H1 (cell line): ENCODE results near the gene DUSP1. TPM values are rescaled to one million over a fixed set of nuclear protein-coding genes. Genes with fewer than 3 reads are reported as not detected.

Experiments
- CTCF ChIA-PET: fragments of 300-600 bp; sonication (Branson Sonifier 250); formaldehyde crosslinking; loops from one replicate; lab custom pipeline; 2021; ENCODE audit not compliant: partially characterized antibody; lab: Charles Lee
- POLR2A ChIA-PET: fragments of 300-600 bp; sonication (Branson Sonifier 250); formaldehyde crosslinking; loops from one replicate; lab custom pipeline; 2021; ENCODE audit warnings: inconsistent platforms; ENCODE audit not compliant: partially characterized antibody; lab: Charles Lee
- DNase-seq, 2 experiments: peaks; one replicate each; pipeline versions ENCODE4 v3.0.0 to v3.0.0-alpha.2; 2010 to 2022; ENCODE audit warnings: low spot score in 2 of 2, low read depth in 1 of 2, mixed read lengths in 1 of 2
- FAIRE-seq: peaks from 2 replicates; lab custom pipeline; 2011; peaks lifted over from hg19 to GRCh38; lab: Jason Lieb, UNC
- H2AFZ ChIP-seq: 2 replicates; pipeline ENCODE4 v1.8.1; 2012; ENCODE audit warnings: low read length, inconsistent platforms
- H2AK5ac ChIP-seq: 2 replicates; pipeline ENCODE4 v1.6.1; 2013; ENCODE audit warnings: low read depth, low read length
- H2BK120ac ChIP-seq: replicated peaks from 2 replicates; pipeline ENCODE3; 2013; ENCODE audit warnings: low read depth, low read length, inconsistent platforms
- H2BK12ac ChIP-seq: 2 replicates; pipeline ENCODE4 v1.6.1; 2013; ENCODE audit warnings: low read depth, low read length
- H2BK15ac ChIP-seq: 2 replicates; pipeline ENCODE4 v1.6.1; 2013; ENCODE audit warnings: low read length
- H2BK20ac ChIP-seq: 2 replicates; pipeline ENCODE4 v1.6.1; 2013; ENCODE audit warnings: low read length
- H2BK5ac ChIP-seq: 2 replicates; pipeline ENCODE4 v1.6.1; 2013; ENCODE audit warnings: low read depth, low read length
- H3K14ac ChIP-seq: 2 replicates; pipeline ENCODE4 v1.6.1; 2013; ENCODE audit warnings: inconsistent platforms; ENCODE audit not compliant: insufficient read length
- H3K18ac ChIP-seq: 2 replicates; pipeline ENCODE4 v1.6.1; 2013; ENCODE audit warnings: low read length; ENCODE audit errors: extremely low read depth
- H3K23ac ChIP-seq: 2 replicates; pipeline ENCODE4 v1.6.1; 2013; ENCODE audit warnings: inconsistent platforms; ENCODE audit not compliant: insufficient read length
- H3K23me2 ChIP-seq: 2 replicates; pipeline ENCODE4 v1.6.1; 2013; ENCODE audit warnings: low read depth, low read length
- H3K27ac ChIP-seq: 2 replicates; pipeline ENCODE4 v1.6.1; 2011; ENCODE audit warnings: low read depth, low read length, inconsistent platforms
- H3K27me3 ChIP-seq, 4 experiments: replicated peaks in 1 of 4; 1 replicate in 1 of 4; 2 replicates in 3 of 4; pipeline versions ENCODE4 v1.6.1 to v1.8.1; 2011 to 2013; ENCODE audit warnings: low read length in 3 of 4, mild to moderate bottlenecking in 3 of 4, inconsistent platforms in 2 of 4, mixed read lengths in 2 of 4, moderate library complexity in 1 of 4; ENCODE audit not compliant: control insufficient read depth in 3 of 4, insufficient read depth in 3 of 4; ENCODE audit errors: extremely low read depth in 1 of 4
- H3K36me3 ChIP-seq, 4 experiments: 2 replicates each; pipeline versions ENCODE4 v1.6.1 to v1.8.1; 2011 to 2013; ENCODE audit warnings: mild to moderate bottlenecking in 4 of 4, low read length in 3 of 4, moderate library complexity in 2 of 4, control low read depth in 1 of 4, inconsistent platforms in 1 of 4; ENCODE audit not compliant: insufficient read depth in 4 of 4, control insufficient read depth in 2 of 4
- H3K4ac ChIP-seq: replicated peaks from 2 replicates; pipeline ENCODE3; 2013; ENCODE audit warnings: low read length, low read depth, mixed read lengths, inconsistent platforms; ENCODE audit not compliant: insufficient read length
- H3K4me1 ChIP-seq, 4 experiments: replicated peaks in 1 of 4; 1 replicate in 1 of 4; 2 replicates in 3 of 4; pipeline versions ENCODE4 v1.6.1 to v1.8.1; 2011 to 2013; ENCODE audit warnings: low read length in 3 of 4, inconsistent platforms in 2 of 4, mixed read lengths in 1 of 4; ENCODE audit not compliant: insufficient read depth in 4 of 4, control insufficient read depth in 3 of 4
- H3K4me2 ChIP-seq, 2 experiments: 2 replicates each; pipeline versions ENCODE4 v1.6.1 to v1.8.1; 2011 to 2013; ENCODE audit warnings: low read depth in 2 of 2, low read length in 2 of 2, control low read depth in 1 of 2, inconsistent platforms in 1 of 2, mild to moderate bottlenecking in 1 of 2; ENCODE audit not compliant: insufficient read depth in 1 of 2
- H3K4me3 ChIP-seq, 4 experiments: fragments of 200-600, 300-600 bp in 1 of 4; sonication (generic), shearing (Covaris generic), sonication (Bioruptor Twin) in 1 of 4; 2 replicates each; pipeline versions ENCODE4 v1.5.1 to v1.8.1; 2011 to 2016; ENCODE audit warnings: low read length in 4 of 4, low read depth in 3 of 4, control low read depth in 2 of 4, inconsistent platforms in 2 of 4, mild to moderate bottlenecking in 2 of 4, mixed read lengths in 1 of 4, moderate library complexity in 1 of 4; ENCODE audit not compliant: insufficient read depth in 2 of 4; ENCODE audit errors: extremely low read depth in 1 of 4
- H3K56ac ChIP-seq: replicated peaks from 2 replicates; pipeline ENCODE3; 2013; ENCODE audit warnings: low read depth, mild to moderate bottlenecking, mixed read lengths, low read length, inconsistent platforms; ENCODE audit not compliant: insufficient read length
- H3K79me1 ChIP-seq: 2 replicates; pipeline ENCODE4 v1.6.1; 2013; ENCODE audit warnings: low read depth, low read length, control low read depth
- H3K79me2 ChIP-seq, 2 experiments: 2 replicates each; pipeline versions ENCODE4 v1.6.1 to v1.8.1; 2012 to 2013; ENCODE audit warnings: low read length in 2 of 2, mild to moderate bottlenecking in 2 of 2, inconsistent platforms in 1 of 2; ENCODE audit not compliant: insufficient read depth in 2 of 2, control insufficient read depth in 1 of 2
- H3K9ac ChIP-seq, 4 experiments: replicated peaks in 1 of 4; 1 replicate in 1 of 4; 2 replicates in 3 of 4; pipeline versions ENCODE4 v1.6.1 to v1.8.1; 2011 to 2013; ENCODE audit warnings: low read depth in 3 of 4, low read length in 3 of 4, control low read depth in 2 of 4, mild to moderate bottlenecking in 2 of 4, moderate library complexity in 2 of 4, inconsistent platforms in 1 of 4; ENCODE audit errors: extremely low read depth in 1 of 4
- H3K9me3 ChIP-seq, 2 experiments: 2 replicates each; pipeline versions ENCODE4 v1.6.1 to v1.8.1; 2012 to 2013; ENCODE audit warnings: mild to moderate bottlenecking in 2 of 2, moderate library complexity in 2 of 2, control low read depth in 1 of 2, inconsistent platforms in 1 of 2, low read depth in 1 of 2, low read length in 1 of 2, mixed read lengths in 1 of 2; ENCODE audit not compliant: insufficient read depth in 2 of 2
- H4K20me1 ChIP-seq, 2 experiments: replicated peaks in 1 of 2; 2 replicates each; pipeline versions ENCODE3 to v1.8.1; 2011 to 2013; ENCODE audit warnings: inconsistent platforms in 2 of 2, low read length in 2 of 2, mild to moderate bottlenecking in 1 of 2; ENCODE audit not compliant: insufficient read depth in 2 of 2, control insufficient read depth in 1 of 2
- H4K5ac ChIP-seq: 2 replicates; pipeline ENCODE4 v1.6.1; 2013; ENCODE audit warnings: low read length, low read depth, mixed read lengths, inconsistent platforms; ENCODE audit not compliant: insufficient read length
- H4K8ac ChIP-seq: 2 replicates; pipeline ENCODE4 v1.8.0; 2013; ENCODE audit warnings: mild to moderate bottlenecking, moderate library complexity, low read length, inconsistent platforms; ENCODE audit not compliant: insufficient read depth; ENCODE audit errors: extremely low read depth
- H4K91ac ChIP-seq: replicated peaks from 2 replicates; pipeline ENCODE3; 2013; ENCODE audit warnings: low read length, mixed read lengths, inconsistent platforms; ENCODE audit not compliant: insufficient read length
- BCL11A ChIP-seq, 2 experiments: IDR thresholded peaks; one replicate each; pipeline ENCODE4 v1.6.1; 2011; ENCODE audit warnings: low read depth in 2 of 2, low read length in 2 of 2, mild to moderate bottlenecking in 2 of 2
- BRCA1 ChIP-seq: IDR thresholded peaks from 2 replicates; pipeline ENCODE4 v1.6.1; 2012; ENCODE audit warnings: low read depth, low read length, improper control_type of control experiment
- HDAC2 ChIP-seq, 2 experiments: fragments of 300-600 bp in 1 of 2; sonication (generic) in 1 of 2; IDR thresholded peaks; 2 replicates each; pipeline ENCODE4 v1.6.1; 2011 to 2012; ENCODE audit warnings: low read depth in 2 of 2, low read length in 2 of 2, mild to moderate bottlenecking in 2 of 2, moderate library complexity in 2 of 2, borderline replicate concordance in 1 of 2, inconsistent platforms in 1 of 2
- NANOG ChIP-seq: IDR thresholded peaks from 2 replicates; pipeline ENCODE4 v1.6.1; 2011; ENCODE audit warnings: low read length, low read depth, mild to moderate bottlenecking, inconsistent platforms; ENCODE audit not compliant: insufficient read depth, poor library complexity, severe bottlenecking
- POLR2AphosphoS5 ChIP-seq: IDR thresholded peaks from 2 replicates; pipeline ENCODE4 v1.6.1; 2011; ENCODE audit warnings: low read depth, low read length
- RAD21 ChIP-seq, 2 experiments: IDR thresholded peaks in 1 of 2; conservative IDR thresholded peaks in 1 of 2; 2 replicates each; pipeline ENCODE4 v1.6.1; 2011; ENCODE audit warnings: low read depth in 2 of 2, low read length in 2 of 2, improper control_type of control experiment in 1 of 2, inconsistent platforms in 1 of 2, mild to moderate bottlenecking in 1 of 2, moderate library complexity in 1 of 2
- SIRT6 ChIP-seq: IDR thresholded peaks from one replicate; pipeline ENCODE4 v1.7.1; 2012; ENCODE audit warnings: low read length, inconsistent platforms
- TBP ChIP-seq: IDR thresholded peaks from 2 replicates; pipeline ENCODE4 v1.6.1; 2011; ENCODE audit warnings: low read depth, low read length, improper control_type of control experiment
- WGBS, 2 experiments: shearing (Covaris generic) in 1 of 2; methylation state at CpG; one replicate each; pipeline versions ENCODE4 v1.1.6 to v1.1.7; 2013 to 2015; ENCODE audit warnings: low lambda C conversion rate in 2 of 2, mixed read lengths in 2 of 2, inconsistent platforms in 1 of 2, low coverage in 1 of 2, missing lambda C conversion rate in 1 of 2; ENCODE audit not compliant: insufficient replicate concordance in 2 of 2, insufficient coverage in 1 of 2, insufficient read length in 1 of 2; ENCODE audit errors: extremely low coverage in 1 of 2, missing lambda C conversion rate in 1 of 2; 5-methylcytosine and 5-hydroxymethylcytosine counted together
- polyA plus RNA-seq, 7 experiments: library from polyadenylated mRNA; depleted of rRNA in 3 of 7; stranded (reverse) in 5 of 7; unstranded in 2 of 7; fragments of >200 nt in 5 of 7; fragments of 200-250 nt in 2 of 7; gene quantifications; 1 replicate in 5 of 7; 2 replicates in 1 of 7; 4 replicates in 1 of 7; pipeline versions ENCODE4 v1.2.1 to v1.2.3, GENCODE V29; 2011 to 2013; ENCODE audit warnings: missing spikeins in 2 of 7, mixed read lengths in 2 of 7
- total RNA-seq: library from RNA; stranded (reverse); fragmentation: NEBNext Ultra II Directional; extraction: Animal tissue kit (Norgen Biotek cat#: 25700); gene quantifications from 2 replicates; pipeline ENCODE4 v1.2.1, GENCODE V29; 2021
- TF ChIP-seq, protein P1 (sequence below): IDR thresholded peaks from 2 replicates; pipeline ENCODE4 v1.6.1; 2011; ENCODE audit warnings: low read depth, mild to moderate bottlenecking, low read length; ENCODE audit not compliant: insufficient read depth
- TF ChIP-seq, protein P2 (sequence below), 3 experiments: IDR thresholded peaks; 1 replicate in 2 of 3; 2 replicates in 1 of 3; pipeline versions ENCODE4 v1.5.1 to v1.6.1; 2011; ENCODE audit warnings: low read length in 3 of 3, mild to moderate bottlenecking in 3 of 3, inconsistent platforms in 2 of 3, low read depth in 1 of 3, moderate library complexity in 1 of 3; ENCODE audit not compliant: insufficient read depth in 1 of 3; ENCODE audit errors: control extremely low read depth in 1 of 3

Gene DUSP1
- total and polyA plus RNA-seq, 2 of the 8 experiments (the other 6 are each of a cell fraction or from before 2014, with no cell fraction given) = 6.5 to 11.7 TPM

DNA sequence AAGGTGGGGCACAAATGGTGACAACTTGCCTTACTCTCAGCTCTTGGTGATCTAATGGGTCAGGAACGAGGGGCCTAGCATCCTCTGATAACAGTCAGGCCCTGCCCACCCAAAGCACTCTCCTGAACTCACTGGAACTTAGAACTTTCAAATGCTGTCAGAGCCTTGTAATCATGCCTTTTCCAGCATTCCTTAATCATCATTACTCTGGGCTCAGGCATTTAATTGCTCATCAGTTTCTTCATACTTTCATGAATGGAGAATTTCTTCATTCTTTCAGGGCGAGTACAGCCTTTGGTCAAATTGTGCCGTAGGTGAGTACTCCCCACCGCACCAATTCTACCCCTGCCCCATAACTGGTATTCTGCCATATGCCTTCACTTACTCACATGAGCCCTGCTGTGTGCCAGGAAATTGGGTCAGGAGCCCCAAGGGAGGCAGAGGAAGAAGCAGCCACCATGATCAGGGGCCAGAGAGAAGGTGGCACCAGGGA lies 30.2 kb upstream of the DUSP1 start:
- WGBS, 2 experiments = 80% methylated on average over 4 of the region's 4 CpGs; no CpG with 5 or more reads in 1 of the 2 experiments
- Histone ChIP-seq H3K9ac (no peak overlapping the region), H4K20me1 (no peaks in the 10 kb centered on the region), H2BK5ac (no peak overlapping the region), H3K4ac (no peak overlapping the region), H3K14ac (no peak overlapping the region), H3K4me1 (no peaks in the 10 kb centered on the region), H2BK20ac (no peak overlapping the region), H3K23me2 (no peaks in the 10 kb centered on the region), H3K23ac (no peak overlapping the region), H3K56ac (no peak overlapping the region), H3K9me3 (no peaks in the 10 kb centered on the region), H3K36me3 (no peaks in the 10 kb centered on the region), H2BK15ac (no peak overlapping the region), H2BK120ac (no peak overlapping the region), H4K8ac (no peak overlapping the region), H2AK5ac (no peak overlapping the region), H2AFZ (no peak overlapping the region), H4K91ac (no peak overlapping the region), H3K18ac (no peak overlapping the region), H3K4me3 (no peak overlapping the region), H2BK12ac (no peak overlapping the region), H3K79me2 (no peaks in the 10 kb centered on the region), H4K5ac (no peak overlapping the region), H3K4me2 (no peak overlapping the region), H3K27ac (no peak overlapping the region), H3K27me3 (peaks cover 0 to 2% (median 0%) of the 10 kb centered on the region in 4 experiments; a peak in 1 of 7 replicates), H3K79me1 (no peaks in the 10 kb centered on the region)
- ChIA-PET POLR2A (no interaction called here), CTCF (interaction anchor here (1.0 to 1.1 kb wide), 2 partner anchors 13 to 29 kb away, joined by 3 to 5 read pairs; no protein-coding TSS in a partner anchor)
- DNase-seq (no peak), FAIRE-seq (no peak)
- TF ChIP-seq HDAC2 (IDR thresholded peaks at IDR 0.05; ENCODE audit: borderline replicate concordance in 1 of 2, low read depth in 2 of 2, low read length in 2 of 2) = no peak
- no peak for TF ChIP-seq BRCA1
- TF ChIP-seq, protein P1, sequence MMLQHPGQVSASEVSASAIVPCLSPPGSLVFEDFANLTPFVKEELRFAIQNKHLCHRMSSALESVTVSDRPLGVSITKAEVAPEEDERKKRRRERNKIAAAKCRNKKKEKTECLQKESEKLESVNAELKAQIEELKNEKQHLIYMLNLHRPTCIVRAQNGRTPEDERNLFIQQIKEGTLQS = no peak
- TF ChIP-seq NANOG = no peak
- no peak for TF ChIP-seq BCL11A (IDR thresholded peaks at IDR 0.05; ENCODE audit: low read depth in 2 of 2, low read length in 2 of 2)
- no peak for TF ChIP-seq SIRT6
- TF ChIP-seq POLR2AphosphoS5 = no peak
- no peak for TF ChIP-seq TBP
- TF ChIP-seq, protein P2, sequence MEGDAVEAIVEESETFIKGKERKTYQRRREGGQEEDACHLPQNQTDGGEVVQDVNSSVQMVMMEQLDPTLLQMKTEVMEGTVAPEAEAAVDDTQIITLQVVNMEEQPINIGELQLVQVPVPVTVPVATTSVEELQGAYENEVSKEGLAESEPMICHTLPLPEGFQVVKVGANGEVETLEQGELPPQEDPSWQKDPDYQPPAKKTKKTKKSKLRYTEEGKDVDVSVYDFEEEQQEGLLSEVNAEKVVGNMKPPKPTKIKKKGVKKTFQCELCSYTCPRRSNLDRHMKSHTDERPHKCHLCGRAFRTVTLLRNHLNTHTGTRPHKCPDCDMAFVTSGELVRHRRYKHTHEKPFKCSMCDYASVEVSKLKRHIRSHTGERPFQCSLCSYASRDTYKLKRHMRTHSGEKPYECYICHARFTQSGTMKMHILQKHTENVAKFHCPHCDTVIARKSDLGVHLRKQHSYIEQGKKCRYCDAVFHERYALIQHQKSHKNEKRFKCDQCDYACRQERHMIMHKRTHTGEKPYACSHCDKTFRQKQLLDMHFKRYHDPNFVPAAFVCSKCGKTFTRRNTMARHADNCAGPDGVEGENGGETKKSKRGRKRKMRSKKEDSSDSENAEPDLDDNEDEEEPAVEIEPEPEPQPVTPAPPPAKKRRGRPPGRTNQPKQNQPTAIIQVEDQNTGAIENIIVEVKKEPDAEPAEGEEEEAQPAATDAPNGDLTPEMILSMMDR (IDR thresholded peaks at IDR 0.05; ENCODE audit: control extremely low read depth in 1 of 3, insufficient read depth in 1 of 3, low read depth in 1 of 3, low read length in 3 of 3) = no peak
- TF ChIP-seq RAD21 (IDR thresholded peaks at IDR 0.05 in 1 of 2, conservative IDR thresholded peaks at IDR 0.05 in 1 of 2; ENCODE audit: low read depth in 2 of 2, low read length in 2 of 2) = no peak
